Mucosa of descending colon (tissue), 3 donors: ENCODE data around the gene IL2RA. TPM values are rescaled to one million over a fixed set of nuclear protein-coding genes. Genes with fewer than 3 reads are reported as not detected.

Experiments
- ATAC-seq: fragments of 200-7000 bp; cut with Tn5 transposase; one replicate; pipeline ENCODE4 v1.9.1; 2020; ENCODE audit warnings: mild to moderate bottlenecking, moderate library complexity
- DNase-seq, 3 donors: peaks; one replicate each; pipeline ENCODE4 v3.0.0-alpha.2; 2020
- H3K36me3 ChIP-seq: fragments of 200-600 bp; one replicate; pipeline ENCODE4 v1.8.0; 2021; ENCODE audit warnings: low read depth, mild to moderate bottlenecking
- H3K4me1 ChIP-seq: fragments of 200-600 bp; one replicate; pipeline ENCODE4 v1.8.0; 2021; ENCODE audit warnings: low read depth, mild to moderate bottlenecking
- H3K4me3 ChIP-seq: fragments of 200-600 bp; one replicate; pipeline ENCODE4 v1.8.0; 2021; ENCODE audit warnings: mild to moderate bottlenecking
- H3K9me3 ChIP-seq: fragments of 200-600 bp; one replicate; pipeline ENCODE4 v1.8.0; 2021; ENCODE audit warnings: mild to moderate bottlenecking
- intact Hi-C, 2 donors: fragments of 100-400 bp; cut with DNase I in 1 of 2; cut with micrococcal nuclease in 1 of 2; formaldehyde crosslinking; loops; one replicate each; pipeline versions ENCODE4 v1.11.0 to v1.11.1; 2022; cut with DNase I, micrococcal nuclease
- total RNA-seq, 3 donors: library from RNA; stranded (reverse); fragmentation: NEBNext Ultra II Directional in 2 of 3; extraction: Animal tissue kit (Norgen Biotek cat#: 25700) in 2 of 3; gene quantifications; one replicate each; pipeline versions ENCODE4 v1.2.1 to v1.2.4, GENCODE V29; 2021 to 2023
- TF ChIP-seq, protein P1 (sequence below): fragments of 200-600 bp; IDR thresholded peaks from one replicate; pipeline ENCODE4 v1.8.0; 2022; ENCODE audit warnings: antibody characterized with exemption, mild to moderate bottlenecking
- donor health status: DM: no; HTN: no; CAD: no; lungs with moderate emphysema.
- donor health status: DM: no; HTN: no; CAD: no.
- donor health status: DM: no; HTN: yes; CAD: no.

The IL2RA gene
- total RNA-seq, 3 donors from 2014 or later = 1.2 to 3.7 (median 2.1) TPM

DNA sequence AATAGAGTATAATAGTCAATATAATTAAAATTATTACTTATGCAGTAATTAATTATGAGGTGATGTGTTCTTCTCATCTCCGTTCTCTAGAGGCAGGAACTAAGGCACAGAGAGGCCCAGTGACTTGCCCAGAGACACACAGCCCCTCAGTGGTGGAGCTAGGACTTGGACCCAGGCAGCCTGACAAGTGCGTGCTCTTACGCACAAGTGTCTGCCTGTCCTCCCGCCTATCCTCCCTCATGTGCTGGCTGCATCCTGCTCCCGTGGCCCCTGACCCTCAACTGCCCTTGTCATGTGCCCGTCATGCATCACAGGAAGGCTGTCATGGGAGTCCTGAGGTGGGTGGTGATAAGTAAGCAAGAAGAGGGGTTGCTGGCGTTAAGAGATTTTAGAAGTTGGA, 14.3 kb downstream of the IL2RA start:
- DNase-seq (peak in 1 of 3 donors; percentile 1), ATAC-seq (no peak)
- H3K36me3 ChIP-seq = no peaks in the 10 kb centered on the region
- H3K4me1 ChIP-seq = peaks cover 5% of the 10 kb centered on the region
- TF ChIP-seq, protein P1, sequence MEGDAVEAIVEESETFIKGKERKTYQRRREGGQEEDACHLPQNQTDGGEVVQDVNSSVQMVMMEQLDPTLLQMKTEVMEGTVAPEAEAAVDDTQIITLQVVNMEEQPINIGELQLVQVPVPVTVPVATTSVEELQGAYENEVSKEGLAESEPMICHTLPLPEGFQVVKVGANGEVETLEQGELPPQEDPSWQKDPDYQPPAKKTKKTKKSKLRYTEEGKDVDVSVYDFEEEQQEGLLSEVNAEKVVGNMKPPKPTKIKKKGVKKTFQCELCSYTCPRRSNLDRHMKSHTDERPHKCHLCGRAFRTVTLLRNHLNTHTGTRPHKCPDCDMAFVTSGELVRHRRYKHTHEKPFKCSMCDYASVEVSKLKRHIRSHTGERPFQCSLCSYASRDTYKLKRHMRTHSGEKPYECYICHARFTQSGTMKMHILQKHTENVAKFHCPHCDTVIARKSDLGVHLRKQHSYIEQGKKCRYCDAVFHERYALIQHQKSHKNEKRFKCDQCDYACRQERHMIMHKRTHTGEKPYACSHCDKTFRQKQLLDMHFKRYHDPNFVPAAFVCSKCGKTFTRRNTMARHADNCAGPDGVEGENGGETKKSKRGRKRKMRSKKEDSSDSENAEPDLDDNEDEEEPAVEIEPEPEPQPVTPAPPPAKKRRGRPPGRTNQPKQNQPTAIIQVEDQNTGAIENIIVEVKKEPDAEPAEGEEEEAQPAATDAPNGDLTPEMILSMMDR = no peak
- intact Hi-C loops = no loop called here
- H3K4me3 ChIP-seq = no peak overlapping the region
- H3K9me3 ChIP-seq = no peaks in the 10 kb centered on the region

DNA sequence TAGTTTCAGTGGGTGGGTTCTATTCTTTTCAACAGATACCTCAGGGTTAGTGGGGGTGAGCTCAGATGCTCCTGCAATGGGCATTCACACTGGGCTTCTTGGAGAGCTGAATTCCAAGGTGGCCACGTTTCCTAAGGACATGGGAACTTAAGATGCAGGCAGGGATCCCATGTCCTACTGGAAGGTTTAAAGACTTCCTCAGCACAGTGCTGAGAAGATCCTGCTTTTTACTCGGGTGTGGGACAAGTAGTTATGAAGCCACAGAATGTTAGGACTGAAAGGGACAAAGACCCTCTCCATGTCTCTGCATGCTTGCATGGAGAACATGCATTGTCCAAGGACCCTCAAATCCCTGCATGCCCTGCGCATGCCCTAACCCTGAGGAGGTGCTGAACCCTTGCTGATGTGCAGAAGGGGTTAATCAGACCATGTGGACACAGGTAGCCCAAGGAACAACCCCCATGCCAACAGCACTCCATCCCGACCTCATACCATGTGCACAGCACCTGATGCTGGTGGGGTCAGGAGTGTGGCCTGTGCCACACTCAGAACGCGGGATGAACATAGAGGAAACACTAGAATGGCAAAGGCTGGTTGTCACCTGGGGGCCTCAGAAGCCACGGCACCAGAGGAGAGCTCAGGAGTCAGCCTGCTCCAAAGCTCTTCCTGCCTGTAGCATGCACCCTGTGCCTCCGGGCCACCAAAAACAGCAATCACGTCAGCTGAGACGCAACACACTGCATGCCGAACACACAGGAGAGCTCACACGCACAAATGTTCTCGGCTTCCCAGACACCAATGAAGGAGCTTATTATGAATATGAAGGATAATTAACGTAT, 15.2 kb downstream of the IL2RA start:
- no peak for ATAC-seq
- intact Hi-C loops = no loop called here
- H3K9me3 ChIP-seq = no peaks in the 10 kb centered on the region
- H3K4me3 ChIP-seq = no peak overlapping the region
- peak in 1 of 3 donors; percentile 1 for DNase-seq
- peaks cover 1% of the 10 kb centered on the region for H3K4me1 ChIP-seq
- H3K36me3 ChIP-seq = no peaks in the 10 kb centered on the region
- TF ChIP-seq, protein P1 = no peak

DNA sequence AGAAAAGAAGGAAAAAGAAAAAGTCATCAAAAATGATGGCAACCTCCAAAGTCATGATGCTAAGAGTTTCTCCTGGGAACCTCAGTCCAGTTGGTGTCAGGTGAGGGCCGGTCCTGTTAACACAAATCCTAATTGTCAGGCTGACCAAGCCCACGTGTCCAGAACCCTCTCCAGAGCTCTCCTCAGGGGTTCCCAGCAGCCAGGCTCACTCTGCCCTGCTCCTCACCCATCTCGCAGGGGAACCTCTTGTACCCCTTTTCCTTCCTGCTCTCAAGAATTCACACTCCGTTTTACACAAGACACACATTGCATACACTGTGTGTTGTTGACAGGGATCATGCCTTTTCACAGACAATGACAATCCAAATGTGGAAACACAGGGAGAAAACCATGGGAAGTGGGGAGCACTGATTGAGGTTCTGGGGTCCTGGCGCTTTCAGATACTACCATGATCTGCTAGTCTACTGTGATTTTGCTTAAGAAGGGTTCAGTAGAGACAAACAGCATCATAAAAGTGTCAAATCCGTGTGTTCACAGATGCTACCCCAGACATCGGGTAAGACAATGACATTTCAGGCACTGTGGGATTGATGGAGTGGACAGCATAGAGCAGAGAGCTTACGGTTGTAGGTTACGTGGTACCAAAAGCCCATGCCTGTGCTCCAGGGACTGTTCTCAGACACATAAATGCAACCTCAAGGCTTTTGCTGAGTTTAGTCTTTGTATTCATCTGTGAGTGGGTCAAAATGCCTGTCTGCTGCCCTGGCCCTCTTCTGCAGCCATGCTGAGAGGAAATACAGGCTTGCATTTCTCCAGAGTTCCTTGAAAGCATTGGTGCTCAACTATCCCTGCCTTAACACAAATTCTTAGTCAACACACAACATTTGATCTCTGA, 16.0 kb downstream of the IL2RA start:
- Histone ChIP-seq H3K36me3 (no peaks in the 10 kb centered on the region), H3K4me1 (no peaks in the 10 kb centered on the region), H3K9me3 (no peaks in the 10 kb centered on the region), H3K4me3 (no peak overlapping the region)
- TF ChIP-seq, protein P1 = no peak
- DNase-seq = peak in 1 of 3 donors; percentile 1
- no peak for ATAC-seq
- intact Hi-C loops = no loop called here

- intact Hi-C loops = no loop called here
- ATAC-seq (no peak), DNase-seq (peak in 1 of 3 donors; percentile 3)
- Histone ChIP-seq H3K36me3 (no peaks in the 10 kb centered on the region), H3K4me1 (no peaks in the 10 kb centered on the region), H3K9me3 (no peaks in the 10 kb centered on the region), H3K4me3 (no peak overlapping the region)
- TF ChIP-seq, protein P1 = no peak
These were observed 16.8 kb downstream of the IL2RA start for GRCh38 chr10:6045314-6045848.

GRCh38 chr10:6044751-6045313, 17.3 kb downstream of the IL2RA start:
- intact Hi-C loops = no loop called here
- Histone ChIP-seq H3K4me3 (no peak overlapping the region), H3K36me3 (no peaks in the 10 kb centered on the region), H3K4me1 (no peaks in the 10 kb centered on the region), H3K9me3 (no peaks in the 10 kb centered on the region)
- ATAC-seq (no peak), DNase-seq (peak in 1 of 3 donors; percentile 0)
- TF ChIP-seq, protein P1 = no peak
